ENCODE results near the gene TYW5.

GRCh38 chr2:199984755-199985154, 29.5 kb upstream of the TYW5 start:
- TF ChIP-seq CTCF (IDR thresholded peaks at IDR 0.05) (no peak), POLR2A (IDR thresholded peaks at IDR 0.05) (no peak)

All from testis (tissue), 2 donors.